ENCODE data around the gene H2AZ2. TPM values are rescaled to one million over a fixed set of nuclear protein-coding genes. Genes with fewer than 3 reads are reported as not detected.
A peak's percentile ranks its signal among the peaks of the same experiment; 100 is the strongest.
"Not testable (repeated sequence)": the region's sequence is repeated elsewhere in the genome, so short reads cannot be mapped to it uniquely, and the experiment has no call there.

H2AZ2 gene
- total RNA-seq, 2 donors from 2014 or later = 46.5 to 59.9 TPM

GRCh38 chr7:44845451-44845850 is 2.4 kb downstream of the H2AZ2 start:
- Histone ChIP-seq H3K4me1 (peaks cover 34% of the 10 kb centered on the region), H3K27ac (peak overlapping the region in 1 of 4 donors; percentile 26)

GRCh38 chr7:44843440-44843839 is 4.4 kb downstream of the H2AZ2 start:
- Histone ChIP-seq H3K4me1 (peaks cover 29% of the 10 kb centered on the region), H3K36me3 (replicated peaks in 1 of 2; ENCODE audit: insufficient read depth in 1 of 2, low read depth in 2 of 2) (peaks cover 8 to 13% of the 10 kb centered on the region in 2 donors)
- WGBS, 2 donors = 93 to 98% methylated on average over 5 of the region's 5 CpGs
- H3K4me3 ChIP-seq; H3K27ac ChIP-seq; intact Hi-C loops (cut with DNase I); H3K9me3 ChIP-seq; H3K27me3 ChIP-seq; DNase-seq; ATAC-seq: not testable (repeated sequence)

More at GRCh38 chr7:44845451-44845850, 2.4 kb downstream of the H2AZ2 start:
- no peak for TF ChIP-seq POLR2A (IDR thresholded peaks at IDR 0.05)
- no peak for TF ChIP-seq CTCF (IDR thresholded peaks at IDR 0.05)
- no peak overlapping the region for H3K4me3 ChIP-seq
- H3K36me3 ChIP-seq (replicated peaks in 1 of 2; ENCODE audit: insufficient read depth in 1 of 2, low read depth in 2 of 2) = peaks cover 4% of the 10 kb centered on the region in 2 donors
- ATAC-seq (no peak), DNase-seq (no peak)
- intact Hi-C loops (cut with DNase I) = no loop called here
- no peaks in the 10 kb centered on the region for H3K9me3 ChIP-seq
- H3K27me3 ChIP-seq = no peaks in the 10 kb centered on the region

- Histone ChIP-seq H3K36me3 (replicated peaks in 1 of 2; ENCODE audit: insufficient read depth in 1 of 2, low read depth in 2 of 2) (peaks cover 8 to 15% of the 10 kb centered on the region in 2 donors), H3K4me1 (peaks cover 29% of the 10 kb centered on the region)
- ATAC-seq; H3K27ac ChIP-seq; H3K9me3 ChIP-seq; DNase-seq; intact Hi-C loops (cut with DNase I); H3K4me3 ChIP-seq; H3K27me3 ChIP-seq: not testable (repeated sequence)
- 82 to 85% methylated on average over 8 of the region's 8 CpGs for WGBS, 2 donors
These were observed 5.2 kb downstream of the H2AZ2 start for GRCh38 chr7:44842675-44843074.

GRCh38 chr7:44838751-44839150 is 9.1 kb downstream of the H2AZ2 start:
- Histone ChIP-seq H3K27me3 (no peaks in the 10 kb centered on the region), H3K4me1 (peaks cover 19% of the 10 kb centered on the region), H3K36me3 (replicated peaks in 1 of 2; ENCODE audit: insufficient read depth in 1 of 2, low read depth in 2 of 2) (peaks cover 8 to 19% of the 10 kb centered on the region in 2 donors), H3K27ac (no peak overlapping the region), H3K4me3 (no peak overlapping the region), H3K9me3 (no peaks in the 10 kb centered on the region)
- ATAC-seq (no peak), DNase-seq (no peak)
- WGBS, 2 donors = 71 to 83% methylated on average over 2 of the region's 2 CpGs
- intact Hi-C loops (cut with DNase I) = no loop called here
- TF ChIP-seq CTCF (IDR thresholded peaks at IDR 0.05) = no peak
- no peak for TF ChIP-seq POLR2A (IDR thresholded peaks at IDR 0.05)

- H3K27me3 ChIP-seq = no peaks in the 10 kb centered on the region
- 74 to 85% methylated on average over 3 of the region's 3 CpGs for WGBS, 2 donors
- no peaks in the 10 kb centered on the region for H3K36me3 ChIP-seq (replicated peaks in 1 of 2; ENCODE audit: insufficient read depth in 1 of 2, low read depth in 2 of 2)
- intact Hi-C loops (cut with DNase I) = no loop called here
- no peak overlapping the region for H3K4me3 ChIP-seq
- H3K4me1 ChIP-seq = no peaks in the 10 kb centered on the region
- DNase-seq (no peak), ATAC-seq (no peak)
- no peak for TF ChIP-seq POLR2A (IDR thresholded peaks at IDR 0.05)
- no peak for TF ChIP-seq CTCF (IDR thresholded peaks at IDR 0.05)
- H3K9me3 ChIP-seq = no peaks in the 10 kb centered on the region
- no peak overlapping the region for H3K27ac ChIP-seq
These were observed 20.3 kb downstream of the H2AZ2 start for GRCh38 chr7:44827567-44827966.

GRCh38 chr7:44824894-44825526 is 22.9 kb downstream of the H2AZ2 start:
- H3K27me3 ChIP-seq = no peaks in the 10 kb centered on the region
- no peaks in the 10 kb centered on the region for H3K4me1 ChIP-seq
- ATAC-seq (no peak), DNase-seq (no peak)
- H3K36me3 ChIP-seq (replicated peaks in 1 of 2; ENCODE audit: insufficient read depth in 1 of 2, low read depth in 2 of 2) = no peaks in the 10 kb centered on the region
- H3K4me3 ChIP-seq = no peak overlapping the region
- intact Hi-C loops (cut with DNase I) = no loop called here
- H3K9me3 ChIP-seq = no peaks in the 10 kb centered on the region
- H3K27ac ChIP-seq = no peak overlapping the region
- WGBS, 2 donors = 77 to 85% methylated on average over 2 of the region's 2 CpGs
- TF ChIP-seq POLR2A (IDR thresholded peaks at IDR 0.05) (no peak), CTCF (IDR thresholded peaks at IDR 0.05) (no peak)

All from body of pancreas (tissue), 4 donors.